ENCODE measurements around the gene WFDC6.

DNA sequence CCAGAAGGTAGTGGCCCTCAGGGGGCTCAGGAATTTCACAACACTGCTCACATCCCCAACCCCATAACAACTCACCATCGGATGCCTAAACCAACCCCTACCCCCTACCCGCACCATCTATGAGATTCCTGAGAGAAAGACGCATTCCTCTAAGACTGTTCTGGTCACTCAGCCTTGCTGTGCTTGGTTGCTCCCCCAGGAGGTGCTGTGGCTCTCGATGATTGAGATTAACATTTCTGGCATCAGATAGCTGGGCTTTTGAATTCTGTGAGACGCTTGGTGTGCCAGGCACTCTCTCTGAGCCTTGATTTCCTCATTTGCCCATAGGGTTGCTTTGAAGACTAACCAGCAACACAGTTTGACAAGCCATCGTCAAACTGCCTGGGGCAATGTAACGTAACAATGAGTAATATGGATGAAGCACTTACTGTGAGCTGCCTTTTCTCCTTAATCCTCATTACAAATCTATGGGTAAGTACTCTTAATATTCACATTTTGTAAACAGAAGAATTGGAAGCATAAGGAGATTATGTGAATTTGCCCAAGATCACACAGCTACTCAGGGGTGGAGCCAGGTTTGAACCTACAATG is 978 bp downstream of the WFDC6 start:
- TF ChIP-seq, protein P1, sequence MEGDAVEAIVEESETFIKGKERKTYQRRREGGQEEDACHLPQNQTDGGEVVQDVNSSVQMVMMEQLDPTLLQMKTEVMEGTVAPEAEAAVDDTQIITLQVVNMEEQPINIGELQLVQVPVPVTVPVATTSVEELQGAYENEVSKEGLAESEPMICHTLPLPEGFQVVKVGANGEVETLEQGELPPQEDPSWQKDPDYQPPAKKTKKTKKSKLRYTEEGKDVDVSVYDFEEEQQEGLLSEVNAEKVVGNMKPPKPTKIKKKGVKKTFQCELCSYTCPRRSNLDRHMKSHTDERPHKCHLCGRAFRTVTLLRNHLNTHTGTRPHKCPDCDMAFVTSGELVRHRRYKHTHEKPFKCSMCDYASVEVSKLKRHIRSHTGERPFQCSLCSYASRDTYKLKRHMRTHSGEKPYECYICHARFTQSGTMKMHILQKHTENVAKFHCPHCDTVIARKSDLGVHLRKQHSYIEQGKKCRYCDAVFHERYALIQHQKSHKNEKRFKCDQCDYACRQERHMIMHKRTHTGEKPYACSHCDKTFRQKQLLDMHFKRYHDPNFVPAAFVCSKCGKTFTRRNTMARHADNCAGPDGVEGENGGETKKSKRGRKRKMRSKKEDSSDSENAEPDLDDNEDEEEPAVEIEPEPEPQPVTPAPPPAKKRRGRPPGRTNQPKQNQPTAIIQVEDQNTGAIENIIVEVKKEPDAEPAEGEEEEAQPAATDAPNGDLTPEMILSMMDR (conservative IDR thresholded peaks at IDR 0.05; ENCODE audit: low read length), result no peak; the same call in 1 of the 2 replicates
- TF ChIP-seq EZH2phosphoT487 (IDR thresholded peaks at IDR 0.05; ENCODE audit: borderline replicate concordance), result no peak
